Peyer's patch (tissue), 4 donors: ENCODE results near the gene UQCR10.

Experiments used
- POLR2A ChIP-seq, 2 donors: fragments of 450-650 bp; IDR thresholded peaks; one replicate each; pipeline ENCODE4 v1.5.1; 2017; ENCODE audit warnings: antibody characterized with exemption in 2 of 2, mild to moderate bottlenecking in 2 of 2, moderate library complexity in 2 of 2
- TF ChIP-seq, protein P1 (sequence below), 6 experiments: fragments of 450-650 bp in 4 of 6; fragments of 200-600 bp in 2 of 6; sonication (generic) in 1 of 6; IDR thresholded peaks; one replicate each; pipeline ENCODE4 v1.5.1; 2017 to 2019; ENCODE audit warnings: antibody characterized with exemption in 6 of 6, mild to moderate bottlenecking in 3 of 6, moderate library complexity in 1 of 6

DNA sequence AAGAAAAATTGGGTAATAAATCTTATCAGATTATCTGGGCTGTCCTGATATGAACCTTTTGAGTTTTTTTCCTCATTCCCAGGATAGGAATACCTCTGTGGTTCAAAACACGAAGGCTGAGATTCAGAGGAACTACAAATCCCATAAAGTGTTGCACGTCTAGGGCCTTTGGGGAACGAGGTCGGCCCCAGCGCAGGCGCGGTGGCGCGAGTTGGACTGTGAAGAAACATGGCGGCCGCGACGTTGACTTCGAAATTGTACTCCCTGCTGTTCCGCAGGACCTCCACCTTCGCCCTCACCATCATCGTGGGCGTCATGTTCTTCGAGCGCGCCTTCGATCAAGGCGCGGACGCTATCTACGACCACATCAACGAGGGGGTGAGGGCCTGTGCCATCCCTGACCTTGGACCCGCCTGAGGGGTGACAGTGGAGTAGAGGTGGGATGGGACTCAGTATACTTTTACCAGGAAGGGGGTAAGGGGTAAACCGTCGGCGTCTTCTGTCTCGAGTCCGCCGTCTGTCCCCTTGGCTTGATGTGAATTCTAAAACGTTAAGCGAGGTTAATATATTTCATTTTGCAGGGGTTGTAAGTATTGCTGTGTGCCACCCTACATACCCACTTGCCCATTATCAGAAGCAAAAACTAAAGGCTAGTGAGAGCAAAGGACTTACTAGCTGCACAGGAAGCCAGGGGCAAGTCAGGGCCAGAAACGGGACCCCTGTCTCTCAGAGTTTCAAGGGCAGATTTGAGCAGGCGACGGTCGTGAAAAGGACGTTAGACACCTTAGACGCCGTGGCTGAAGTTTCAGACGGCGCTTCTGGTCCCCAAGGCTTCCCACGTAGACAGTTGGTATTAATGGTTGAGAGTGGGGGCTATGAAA lies at the start of gene UQCR10:
- TF ChIP-seq, protein P1, sequence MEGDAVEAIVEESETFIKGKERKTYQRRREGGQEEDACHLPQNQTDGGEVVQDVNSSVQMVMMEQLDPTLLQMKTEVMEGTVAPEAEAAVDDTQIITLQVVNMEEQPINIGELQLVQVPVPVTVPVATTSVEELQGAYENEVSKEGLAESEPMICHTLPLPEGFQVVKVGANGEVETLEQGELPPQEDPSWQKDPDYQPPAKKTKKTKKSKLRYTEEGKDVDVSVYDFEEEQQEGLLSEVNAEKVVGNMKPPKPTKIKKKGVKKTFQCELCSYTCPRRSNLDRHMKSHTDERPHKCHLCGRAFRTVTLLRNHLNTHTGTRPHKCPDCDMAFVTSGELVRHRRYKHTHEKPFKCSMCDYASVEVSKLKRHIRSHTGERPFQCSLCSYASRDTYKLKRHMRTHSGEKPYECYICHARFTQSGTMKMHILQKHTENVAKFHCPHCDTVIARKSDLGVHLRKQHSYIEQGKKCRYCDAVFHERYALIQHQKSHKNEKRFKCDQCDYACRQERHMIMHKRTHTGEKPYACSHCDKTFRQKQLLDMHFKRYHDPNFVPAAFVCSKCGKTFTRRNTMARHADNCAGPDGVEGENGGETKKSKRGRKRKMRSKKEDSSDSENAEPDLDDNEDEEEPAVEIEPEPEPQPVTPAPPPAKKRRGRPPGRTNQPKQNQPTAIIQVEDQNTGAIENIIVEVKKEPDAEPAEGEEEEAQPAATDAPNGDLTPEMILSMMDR (IDR thresholded peaks at IDR 0.05), result no peak
- TF ChIP-seq POLR2A (IDR thresholded peaks at IDR 0.05), result peak; percentile 44 to 54
